HepG2 (cell line): ENCODE results near the gene LAMB4. TPM values are rescaled to one million over a fixed set of nuclear protein-coding genes. Genes with fewer than 3 reads are reported as not detected.
A peak's percentile ranks its signal among the peaks of the same experiment; 100 is the strongest.

Experiments used
- CBX5 ChIP-seq: sonication (generic); formaldehyde crosslinking; IDR thresholded peaks from 2 replicates; pipeline ENCODE4 v1.4.0; 2020; ENCODE audit warnings: missing genetic modification reagents, borderline replicate concordance
- EP300 ChIP-seq, 3 experiments: sonication (generic) in 1 of 3; formaldehyde crosslinking in 1 of 3; IDR thresholded peaks; 2 replicates each; pipeline versions ENCODE4 v1.5.1 to v1.6.1; 2011 to 2020; ENCODE audit warnings: low read depth in 2 of 3, low read length in 2 of 3, borderline replicate concordance in 1 of 3, improper control_type of control experiment in 1 of 3, mild to moderate bottlenecking in 1 of 3, missing genetic modification reagents in 1 of 3, moderate library complexity in 1 of 3
- KDM3A ChIP-seq: IDR thresholded peaks from 2 replicates; pipeline ENCODE4 v1.6.1; 2018; ENCODE audit warnings: low read depth, missing compliant biosample characterization
- MIER3 ChIP-seq: IDR thresholded peaks from 2 replicates; pipeline ENCODE4 v1.6.1; 2016; ENCODE audit warnings: missing compliant biosample characterization, borderline replicate concordance
- MTF2 ChIP-seq: sonication (generic); formaldehyde crosslinking; IDR thresholded peaks from 2 replicates; pipeline ENCODE4 v1.5.0; 2020; ENCODE audit warnings: missing genetic modification reagents, borderline replicate concordance
- SMYD3 ChIP-seq: sonication (generic); formaldehyde crosslinking; IDR thresholded peaks from 2 replicates; pipeline ENCODE4 v1.8.1; 2023; ENCODE audit warnings: mild to moderate bottlenecking, missing genetic modification reagents
- SNAPC5 ChIP-seq: sonication (generic); formaldehyde crosslinking; IDR thresholded peaks from 2 replicates; pipeline ENCODE4 v1.8.1; 2023; ENCODE audit warnings: mild to moderate bottlenecking, missing genetic modification reagents, borderline replicate concordance
- TBX2 ChIP-seq: sonication (generic); formaldehyde crosslinking; IDR thresholded peaks from 2 replicates; pipeline ENCODE4 v1.5.0; 2020; ENCODE audit warnings: missing genetic modification reagents, mild to moderate bottlenecking, borderline replicate concordance
- TEF ChIP-seq: sonication (generic); formaldehyde crosslinking; IDR thresholded peaks from 2 replicates; pipeline ENCODE4 v1.5.0; 2020; ENCODE audit warnings: missing genetic modification reagents
- YEATS2 ChIP-seq: sonication (generic); formaldehyde crosslinking; IDR thresholded peaks from 2 replicates; pipeline ENCODE4 v1.4.0; 2020; ENCODE audit warnings: missing genetic modification reagents, borderline replicate concordance
- ZMYM2 ChIP-seq: sonication (generic); formaldehyde crosslinking; IDR thresholded peaks from 2 replicates; pipeline ENCODE4 v1.8.0; 2022; ENCODE audit warnings: mild to moderate bottlenecking, missing genetic modification reagents
- ZNF326 ChIP-seq: sonication (generic); formaldehyde crosslinking; IDR thresholded peaks from 2 replicates; pipeline ENCODE4 v1.4.0; 2020; ENCODE audit warnings: missing genetic modification reagents, borderline replicate concordance
- ZNF335 ChIP-seq: sonication (generic); formaldehyde crosslinking; IDR thresholded peaks from 2 replicates; pipeline ENCODE4 v1.4.0; 2020; ENCODE audit warnings: missing genetic modification reagents
- polyA plus RNA-seq, 8 experiments: library from polyadenylated mRNA; depleted of rRNA in 3 of 8; stranded (reverse) in 7 of 8; unstranded in 1 of 8; fragments of >200 nt; fragmentation: Illumina TruSeq in 4 of 8; extraction: Trizol in 4 of 8; gene quantifications; 2 replicates each; pipeline versions ENCODE4 v1.2.1 to v1.2.3, GENCODE V29; 2011 to 2016; ENCODE audit warnings: low read depth in 4 of 8, missing spikeins in 1 of 8, mixed read lengths in 1 of 8; ENCODE audit not compliant: insufficient read depth in 1 of 8
- total RNA-seq, 5 experiments: library from RNA; depleted of rRNA; stranded (reverse); fragments of >200 nt; fragmentation: Illumina TruSeq; extraction: Trizol; gene quantifications; 2 replicates each; pipeline ENCODE4 v1.2.3, GENCODE V29; 2016; ENCODE audit warnings: low read depth in 1 of 5
- TF ChIP-seq, protein P1 (sequence below): sonication (generic); formaldehyde crosslinking; conservative IDR thresholded peaks from 2 replicates; pipeline ENCODE4 v1.4.0; 2020; ENCODE audit warnings: missing genetic modification reagents
- TF ChIP-seq, protein P2 (sequence below): sonication (generic); formaldehyde crosslinking; IDR thresholded peaks from 2 replicates; pipeline ENCODE4 v1.4.0; 2020; ENCODE audit warnings: mild to moderate bottlenecking, missing genetic modification reagents

Gene LAMB4
- total and polyA plus RNA-seq, 2 of the 13 experiments (the other 11 are each of a cell fraction or from before 2014, with no cell fraction given): 0.05 TPM; not detected in 1

DNA sequence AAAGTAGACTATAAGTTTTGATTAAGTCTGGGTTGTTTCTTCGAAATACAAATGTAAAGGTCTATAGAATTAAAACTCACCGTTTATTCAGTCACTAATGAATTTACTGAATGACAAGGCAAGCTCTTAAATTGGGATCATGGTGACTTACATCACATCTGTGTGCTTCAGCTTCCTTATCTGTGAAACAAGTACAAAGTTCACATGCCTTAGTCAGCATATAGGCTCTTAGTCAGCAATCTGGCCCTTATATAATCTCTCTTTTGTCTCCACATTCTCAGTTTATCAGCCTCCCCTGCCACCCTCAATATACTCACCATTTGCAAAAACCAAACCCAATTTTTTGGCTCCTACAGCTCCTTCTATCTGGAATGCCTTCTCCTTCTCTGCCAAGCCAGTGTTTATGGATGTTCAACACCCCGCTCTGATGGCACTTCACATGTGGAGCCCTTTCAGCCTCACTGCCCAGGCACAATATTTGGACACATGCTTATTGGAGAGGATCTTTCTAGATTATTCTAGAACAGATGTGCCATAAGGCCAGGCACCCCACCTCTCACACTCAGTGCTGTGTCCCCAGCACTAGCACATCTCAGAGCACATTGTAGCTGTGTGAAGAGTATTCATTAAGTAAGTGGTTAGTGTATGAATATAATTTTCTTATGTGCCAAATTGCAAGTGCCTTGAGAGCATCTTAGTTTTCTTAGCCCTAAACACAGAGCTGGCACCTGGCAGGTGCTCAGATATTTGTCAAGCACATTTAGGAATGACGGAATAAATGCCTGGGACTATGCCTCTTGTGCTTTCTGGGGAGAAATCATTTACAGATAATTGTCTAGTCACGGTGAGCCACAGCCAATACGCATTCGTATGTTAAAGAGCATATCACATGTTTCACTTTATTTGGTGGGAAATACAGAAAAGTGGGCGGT is 117.4 kb downstream of the LAMB4 start (continued):
- TF ChIP-seq, protein P1, sequence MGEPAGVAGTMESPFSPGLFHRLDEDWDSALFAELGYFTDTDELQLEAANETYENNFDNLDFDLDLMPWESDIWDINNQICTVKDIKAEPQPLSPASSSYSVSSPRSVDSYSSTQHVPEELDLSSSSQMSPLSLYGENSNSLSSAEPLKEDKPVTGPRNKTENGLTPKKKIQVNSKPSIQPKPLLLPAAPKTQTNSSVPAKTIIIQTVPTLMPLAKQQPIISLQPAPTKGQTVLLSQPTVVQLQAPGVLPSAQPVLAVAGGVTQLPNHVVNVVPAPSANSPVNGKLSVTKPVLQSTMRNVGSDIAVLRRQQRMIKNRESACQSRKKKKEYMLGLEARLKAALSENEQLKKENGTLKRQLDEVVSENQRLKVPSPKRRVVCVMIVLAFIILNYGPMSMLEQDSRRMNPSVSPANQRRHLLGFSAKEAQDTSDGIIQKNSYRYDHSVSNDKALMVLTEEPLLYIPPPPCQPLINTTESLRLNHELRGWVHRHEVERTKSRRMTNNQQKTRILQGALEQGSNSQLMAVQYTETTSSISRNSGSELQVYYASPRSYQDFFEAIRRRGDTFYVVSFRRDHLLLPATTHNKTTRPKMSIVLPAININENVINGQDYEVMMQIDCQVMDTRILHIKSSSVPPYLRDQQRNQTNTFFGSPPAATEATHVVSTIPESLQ: no peak
- TF ChIP-seq SNAPC5 (CRISPR knock-in tag): no peak
- no peak for TF ChIP-seq YEATS2 (CRISPR knock-in tag)
- TF ChIP-seq EP300 (IDR thresholded peaks at IDR 0.05; ENCODE audit: low read depth in 2 of 2, low read length in 2 of 2): peak in 1 of 2 experiments; percentile 93; a peak in 3 of 4 replicates
- TF ChIP-seq EP300 (CRISPR knock-in tag; IDR thresholded peaks at IDR 0.05; ENCODE audit: borderline replicate concordance): peak; percentile 72; the same call in 1 of the 2 replicates
- TF ChIP-seq, protein P2, sequence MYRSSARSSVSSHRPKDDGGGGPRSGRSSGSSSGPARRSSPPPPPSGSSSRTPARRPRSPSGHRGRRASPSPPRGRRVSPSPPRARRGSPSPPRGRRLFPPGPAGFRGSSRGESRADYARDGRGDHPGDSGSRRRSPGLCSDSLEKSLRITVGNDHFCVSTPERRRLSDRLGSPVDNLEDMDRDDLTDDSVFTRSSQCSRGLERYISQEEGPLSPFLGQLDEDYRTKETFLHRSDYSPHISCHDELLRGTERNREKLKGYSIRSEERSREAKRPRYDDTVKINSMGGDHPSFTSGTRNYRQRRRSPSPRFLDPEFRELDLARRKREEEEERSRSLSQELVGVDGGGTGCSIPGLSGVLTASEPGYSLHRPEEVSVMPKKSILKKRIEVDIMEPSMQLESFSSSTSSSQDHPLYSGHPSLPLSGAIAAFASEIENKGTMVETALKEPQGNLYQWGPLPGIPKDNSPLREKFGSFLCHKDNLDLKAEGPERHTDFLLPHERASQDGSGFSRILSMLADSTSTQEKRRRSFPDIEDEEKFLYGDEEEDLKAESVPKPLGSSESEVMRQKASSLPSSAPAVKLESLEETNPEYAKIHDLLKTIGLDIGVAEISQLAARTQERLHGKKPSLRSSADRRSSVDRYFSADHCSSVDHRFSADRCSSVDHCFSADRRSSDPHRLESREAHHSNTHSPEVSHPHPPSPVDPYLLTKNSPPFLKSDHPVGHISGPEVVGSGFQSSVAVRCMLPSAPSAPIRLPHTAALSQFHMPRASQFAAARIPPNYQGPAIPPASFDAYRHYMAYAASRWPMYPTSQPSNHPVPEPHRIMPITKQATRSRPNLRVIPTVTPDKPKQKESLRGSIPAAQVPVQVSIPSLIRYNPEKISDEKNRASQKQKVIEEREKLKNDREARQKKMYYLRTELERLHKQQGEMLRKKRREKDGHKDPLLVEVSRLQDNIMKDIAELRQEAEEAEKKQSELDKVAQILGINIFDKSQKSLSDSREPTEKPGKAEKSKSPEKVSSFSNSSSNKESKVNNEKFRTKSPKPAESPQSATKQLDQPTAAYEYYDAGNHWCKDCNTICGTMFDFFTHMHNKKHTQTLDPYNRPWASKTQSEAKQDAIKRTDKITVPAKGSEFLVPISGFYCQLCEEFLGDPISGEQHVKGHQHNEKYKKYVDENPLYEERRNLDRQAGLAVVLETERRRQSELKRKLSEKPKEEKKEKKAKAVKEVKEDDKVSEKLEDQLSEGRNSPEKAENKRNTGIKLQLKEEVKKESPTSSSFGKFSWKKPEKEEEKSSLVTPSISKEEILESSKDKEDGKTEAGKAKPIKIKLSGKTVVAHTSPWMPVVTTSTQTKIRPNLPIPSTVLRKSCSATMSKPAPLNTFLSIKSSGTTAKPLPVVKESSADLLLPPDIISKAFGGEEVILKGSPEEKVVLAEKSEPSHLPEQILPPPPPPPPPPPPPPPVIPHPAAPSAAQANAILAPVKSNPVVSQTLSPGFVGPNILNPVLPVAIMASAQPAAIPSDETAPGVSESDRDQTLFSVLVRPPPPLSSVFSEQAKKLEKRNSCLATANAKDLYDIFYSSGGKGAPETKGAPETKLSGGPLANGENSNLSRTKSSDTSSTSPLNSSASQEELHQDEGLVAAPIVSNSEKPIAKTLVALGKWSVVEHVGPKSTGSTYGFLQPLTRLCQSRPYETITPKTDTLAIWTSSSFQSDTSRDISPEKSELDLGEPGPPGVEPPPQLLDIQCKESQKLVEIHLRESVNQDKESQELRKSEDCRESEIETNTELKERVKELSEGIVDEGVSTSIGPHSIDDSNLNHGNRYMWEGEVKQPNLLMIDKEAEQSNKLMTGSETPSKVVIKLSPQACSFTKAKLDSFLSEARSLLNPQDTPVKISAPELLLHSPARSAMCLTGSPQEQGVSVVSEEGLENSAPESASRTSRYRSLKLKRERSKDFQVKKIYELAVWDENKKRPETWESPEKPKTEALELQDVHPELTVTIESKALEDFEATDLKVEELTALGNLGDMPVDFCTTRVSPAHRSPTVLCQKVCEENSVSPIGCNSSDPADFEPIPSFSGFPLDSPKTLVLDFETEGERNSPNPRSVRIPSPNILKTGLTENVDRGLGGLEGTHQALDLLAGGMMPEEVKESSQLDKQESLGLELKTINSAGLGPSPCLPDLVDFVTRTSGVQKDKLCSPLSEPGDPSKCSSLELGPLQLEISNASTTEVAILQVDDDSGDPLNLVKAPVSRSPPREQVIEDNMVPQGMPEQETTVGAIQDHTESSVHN (CRISPR knock-in tag): no peak
- 0 out of 2 replicates have a peak, but pooled peaks have one; percentile 50 for TF ChIP-seq ZMYM2 (CRISPR knock-in tag)
- TF ChIP-seq SMYD3: no peak
- no peak for TF ChIP-seq CBX5 (CRISPR knock-in tag)
- peak; percentile 30; the same call in 1 of the 2 replicates for TF ChIP-seq TBX2 (CRISPR knock-in tag)
- TF ChIP-seq MIER3 (CRISPR knock-in tag): peak; percentile 85; the same call in 1 of the 2 replicates
- TF ChIP-seq TEF (CRISPR knock-in tag): peak; percentile 90
- TF ChIP-seq KDM3A (CRISPR knock-in tag): 0 out of 2 replicates have a peak, but pooled peaks have one; percentile 26
- no peak for TF ChIP-seq ZNF326 (CRISPR knock-in tag)
- no peak for TF ChIP-seq ZNF335 (CRISPR knock-in tag)
- no peak for TF ChIP-seq MTF2
